Prostate gland (tissue), 2 donors: Measurements from ENCODE around the gene ITIH5. TPM values are rescaled to one million over a fixed set of nuclear protein-coding genes. Genes with fewer than 3 reads are reported as not detected.
A peak's percentile ranks its signal among the peaks of the same experiment; 100 is the strongest.

ENCODE experiments used
- DNase-seq: peaks from one replicate; pipeline ENCODE4 v3.0.0-alpha.2; 2019; ENCODE audit warnings: low spot score
- H3K27ac ChIP-seq, 2 donors: fragments of 200-600 bp; sonication (generic); 2 replicates each; pipeline ENCODE4 v1.5.1; 2017 to 2019
- H3K27me3 ChIP-seq: fragments of 200-600 bp; sonication (generic); replicated peaks from 2 replicates; pipeline ENCODE4 v1.5.1; 2019; ENCODE audit not compliant: insufficient read depth
- H3K36me3 ChIP-seq, 2 donors: fragments of 200-600 bp; sonication (generic); 1 replicate in 1 of 2; 2 replicates in 1 of 2; pipeline versions ENCODE4 v1.5.1 to v1.8.1; 2017 to 2019
- H3K4me1 ChIP-seq: fragments of 200-600 bp; sonication (generic); replicated peaks from 2 replicates; pipeline ENCODE4 v1.5.1; 2019
- H3K4me3 ChIP-seq, 2 donors: fragments of 200-600 bp; sonication (generic); 2 replicates each; pipeline ENCODE4 v1.5.1; 2017 to 2019
- H3K9me3 ChIP-seq: fragments of 200-600 bp; sonication (generic); 2 replicates; pipeline ENCODE4 v1.5.1; 2017
- CTCF ChIP-seq, 4 experiments: fragments of 200-600 bp in 2 of 4; fragments of 450-650 bp in 2 of 4; sonication (generic) in 2 of 4; IDR thresholded peaks; 1 replicate in 3 of 4; 2 replicates in 1 of 4; pipeline ENCODE4 v1.5.1; 2016 to 2019; ENCODE audit warnings: antibody characterized with exemption in 4 of 4, mild to moderate bottlenecking in 2 of 4, moderate library complexity in 2 of 4
- POLR2A ChIP-seq: fragments of 450-650 bp; IDR thresholded peaks from one replicate; pipeline ENCODE4 v1.6.1; 2016; ENCODE audit warnings: antibody characterized with exemption, mild to moderate bottlenecking
- POLR2AphosphoS5 ChIP-seq: sonication (generic); formaldehyde crosslinking; IDR thresholded peaks from one replicate; pipeline ENCODE4 v1.6.1; 2017; ENCODE audit warnings: antibody characterized with exemption
- WGBS: methylation state at CpG from one replicate; pipeline ENCODE4 v1.1.5; 2018; 5-methylcytosine and 5-hydroxymethylcytosine counted together
- intact Hi-C: fragments of 100-400 bp; cut with DNase I; formaldehyde crosslinking; loops from one replicate; pipeline ENCODE4 v1.14.2; 2022
- total RNA-seq, 2 donors: library from RNA; depleted of rRNA; stranded (reverse); fragments of >200 nt; gene quantifications; one replicate each; pipeline ENCODE4 v1.1.0, GENCODE V29; 2016

The ITIH5 gene
- total RNA-seq, 2 donors from 2014 or later, result 13.5 to 42.0 TPM

- no peaks in the 10 kb centered on the region for H3K36me3 ChIP-seq
- TF ChIP-seq POLR2A (no peak), POLR2AphosphoS5 (no peak), CTCF (IDR thresholded peaks at IDR 0.05) (no peak)
- intact Hi-C loops, result no loop called here
- no peaks in the 10 kb centered on the region for H3K4me1 ChIP-seq
- no peaks in the 10 kb centered on the region for H3K9me3 ChIP-seq
- no peak overlapping the region for H3K4me3 ChIP-seq
- no peak overlapping the region for H3K27ac ChIP-seq
- no peak for DNase-seq
- no peaks in the 10 kb centered on the region for H3K27me3 ChIP-seq
- 80% methylated on average over 4 of the region's 4 CpGs for WGBS
These were observed 89.6 kb downstream of the ITIH5 start for GRCh38 chr10:7577176-7577575.

- TF ChIP-seq POLR2A, result no peak
- no peak for TF ChIP-seq POLR2AphosphoS5
- no peak for TF ChIP-seq CTCF (IDR thresholded peaks at IDR 0.05)
- Histone ChIP-seq H3K36me3 (no peaks in the 10 kb centered on the region), H3K9me3 (no peaks in the 10 kb centered on the region), H3K4me1 (no peaks in the 10 kb centered on the region), H3K4me3 (no peak overlapping the region), H3K27me3 (no peaks in the 10 kb centered on the region), H3K27ac (no peak overlapping the region)
- no peak for DNase-seq
- intact Hi-C loops, result no loop called here
- 88% methylated on average over 21 of the region's 21 CpGs for WGBS
These were observed 90.4 kb downstream of the ITIH5 start for GRCh38 chr10:7576340-7576739.

- Histone ChIP-seq H3K27me3 (no peaks in the 10 kb centered on the region), H3K36me3 (no peaks in the 10 kb centered on the region), H3K4me3 (no peak overlapping the region), H3K9me3 (no peaks in the 10 kb centered on the region), H3K27ac (no peak overlapping the region), H3K4me1 (no peaks in the 10 kb centered on the region)
- intact Hi-C loops, result no loop called here
- DNase-seq, result no peak
- TF ChIP-seq POLR2A (no peak), POLR2AphosphoS5 (peak; percentile 27), CTCF (IDR thresholded peaks at IDR 0.05) (no peak)
- 34% methylated on average over 3 of the region's 3 CpGs for WGBS
These were observed 94.4 kb downstream of the ITIH5 start for GRCh38 chr10:7572391-7572790.

GRCh38 chr10:7571981-7572380 lies 94.8 kb downstream of the ITIH5 start:
- DNase-seq, result no peak
- Histone ChIP-seq H3K9me3 (no peaks in the 10 kb centered on the region), H3K27ac (no peak overlapping the region), H3K4me1 (no peaks in the 10 kb centered on the region), H3K27me3 (no peaks in the 10 kb centered on the region), H3K36me3 (no peaks in the 10 kb centered on the region), H3K4me3 (no peak overlapping the region)
- WGBS, result 40% methylated on average over 4 of the region's 4 CpGs
- TF ChIP-seq POLR2AphosphoS5 (no peak), POLR2A (no peak), CTCF (IDR thresholded peaks at IDR 0.05) (no peak)
- intact Hi-C loops, result no loop called here

GRCh38 chr10:7567911-7568620 lies 98.7 kb downstream of the ITIH5 start:
- TF ChIP-seq POLR2A, result no peak
- no peak for TF ChIP-seq POLR2AphosphoS5
- no peak for TF ChIP-seq CTCF (IDR thresholded peaks at IDR 0.05)
- intact Hi-C loops, result no loop called here
- Histone ChIP-seq H3K4me1 (no peaks in the 10 kb centered on the region), H3K4me3 (no peak overlapping the region), H3K9me3 (no peaks in the 10 kb centered on the region), H3K27me3 (no peaks in the 10 kb centered on the region), H3K27ac (no peak overlapping the region), H3K36me3 (no peaks in the 10 kb centered on the region)
- 86% methylated on average over 4 of the region's 4 CpGs for WGBS
- no peak for DNase-seq
